Upper lobe of right lung (tissue), 1 donor: ENCODE results near the gene STX8. TPM values are rescaled to one million over a fixed set of nuclear protein-coding genes. Genes with fewer than 3 reads are reported as not detected.

Experiments used
- ATAC-seq: fragments of 200-7000 bp; cut with Tn5 transposase; one replicate; pipeline ENCODE4 v1.9.1; 2020; ENCODE audit warnings: mild to moderate bottlenecking, moderate library complexity
- DNase-seq: peaks from one replicate; pipeline ENCODE4 v3.0.0-alpha.2; 2020
- H3K27ac ChIP-seq: fragments of 200-600 bp; one replicate; pipeline ENCODE4 v1.8.0; 2022
- H3K27me3 ChIP-seq: fragments of 200-600 bp; one replicate; pipeline ENCODE4 v1.8.0; 2022; ENCODE audit warnings: mild to moderate bottlenecking
- H3K36me3 ChIP-seq: fragments of 200-600 bp; one replicate; pipeline ENCODE4 v1.8.0; 2022
- H3K4me1 ChIP-seq: fragments of 200-600 bp; one replicate; pipeline ENCODE4 v1.8.0; 2022
- H3K4me3 ChIP-seq: fragments of 200-600 bp; one replicate; pipeline ENCODE4 v1.8.0; 2022; ENCODE audit warnings: mild to moderate bottlenecking
- H3K9me3 ChIP-seq: fragments of 200-600 bp; one replicate; pipeline ENCODE4 v1.8.0; 2022
- intact Hi-C: fragments of 100-400 bp; cut with DNase I; formaldehyde crosslinking; loops from one replicate; pipeline ENCODE4 v1.11.0; 2022
- total RNA-seq: library from RNA; stranded (reverse); fragmentation: NEBNext Ultra II Directional; extraction: Animal tissue kit (Norgen Biotek cat#: 25700); gene quantifications from one replicate; pipeline ENCODE4 v1.2.1, GENCODE V29; 2021
- TF ChIP-seq, protein P1 (sequence below): fragments of 200-600 bp; IDR thresholded peaks from one replicate; pipeline ENCODE4 v1.8.0; 2022; ENCODE audit warnings: antibody characterized with exemption
- donor health status: DM: no; HTN: yes; CAD: no; lungs with severe emphysema.

Gene STX8
- total RNA-seq, 1 donor from 2014 or later, result 52.5 TPM

DNA sequence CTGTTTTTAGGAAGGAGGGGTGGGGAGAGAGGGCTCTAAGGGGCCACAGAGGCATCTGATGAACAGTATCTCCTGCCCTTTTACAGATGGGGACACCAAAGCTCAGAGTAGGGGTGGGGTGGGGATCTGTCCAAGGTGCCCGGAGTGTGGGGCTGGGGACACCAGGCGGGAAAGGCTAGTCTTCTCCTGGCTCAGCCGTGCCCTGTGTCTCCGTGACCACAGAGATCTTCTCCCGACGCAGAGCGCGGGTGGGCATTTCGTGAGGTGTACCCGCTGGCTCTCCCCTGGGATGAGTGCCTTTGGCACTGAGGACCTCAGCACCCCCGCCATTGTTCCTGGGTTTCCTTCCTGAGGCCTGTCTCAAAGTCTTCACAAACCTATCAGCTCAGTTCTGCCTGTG is 344.8 kb downstream of the STX8 start:
- intact Hi-C loops, result no loop called here
- no peak overlapping the region for H3K4me3 ChIP-seq
- ATAC-seq, result no peak
- no peaks in the 10 kb centered on the region for H3K9me3 ChIP-seq
- H3K4me1 ChIP-seq, result no peaks in the 10 kb centered on the region
- no peaks in the 10 kb centered on the region for H3K36me3 ChIP-seq
- DNase-seq, result no peak
- peaks cover 18% of the 10 kb centered on the region for H3K27me3 ChIP-seq
- H3K27ac ChIP-seq, result no peak overlapping the region
- TF ChIP-seq, protein P1, sequence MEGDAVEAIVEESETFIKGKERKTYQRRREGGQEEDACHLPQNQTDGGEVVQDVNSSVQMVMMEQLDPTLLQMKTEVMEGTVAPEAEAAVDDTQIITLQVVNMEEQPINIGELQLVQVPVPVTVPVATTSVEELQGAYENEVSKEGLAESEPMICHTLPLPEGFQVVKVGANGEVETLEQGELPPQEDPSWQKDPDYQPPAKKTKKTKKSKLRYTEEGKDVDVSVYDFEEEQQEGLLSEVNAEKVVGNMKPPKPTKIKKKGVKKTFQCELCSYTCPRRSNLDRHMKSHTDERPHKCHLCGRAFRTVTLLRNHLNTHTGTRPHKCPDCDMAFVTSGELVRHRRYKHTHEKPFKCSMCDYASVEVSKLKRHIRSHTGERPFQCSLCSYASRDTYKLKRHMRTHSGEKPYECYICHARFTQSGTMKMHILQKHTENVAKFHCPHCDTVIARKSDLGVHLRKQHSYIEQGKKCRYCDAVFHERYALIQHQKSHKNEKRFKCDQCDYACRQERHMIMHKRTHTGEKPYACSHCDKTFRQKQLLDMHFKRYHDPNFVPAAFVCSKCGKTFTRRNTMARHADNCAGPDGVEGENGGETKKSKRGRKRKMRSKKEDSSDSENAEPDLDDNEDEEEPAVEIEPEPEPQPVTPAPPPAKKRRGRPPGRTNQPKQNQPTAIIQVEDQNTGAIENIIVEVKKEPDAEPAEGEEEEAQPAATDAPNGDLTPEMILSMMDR, result no peak

DNA sequence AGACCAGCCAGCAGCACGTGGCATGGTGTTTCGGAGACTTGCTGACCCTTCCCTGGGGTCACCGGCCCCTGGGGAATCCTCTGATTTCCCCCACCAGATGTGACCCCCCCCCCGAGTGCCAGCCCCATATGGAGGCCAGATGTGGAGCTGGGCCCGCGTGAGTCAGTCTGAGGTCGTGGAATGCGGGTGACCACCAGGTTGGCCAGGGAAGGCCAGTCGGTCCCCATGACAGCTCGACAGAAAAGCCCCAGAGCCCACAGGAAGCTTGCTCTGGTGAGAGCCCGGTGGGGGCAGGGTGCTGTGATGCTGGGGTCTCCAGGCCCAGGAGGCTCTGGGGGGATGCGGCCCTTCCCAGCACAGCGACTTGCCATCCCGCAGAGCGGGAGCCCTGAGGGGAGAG is 345.3 kb downstream of the STX8 start:
- H3K4me1 ChIP-seq, result no peaks in the 10 kb centered on the region
- TF ChIP-seq, protein P1, result no peak
- DNase-seq (no peak), ATAC-seq (no peak)
- intact Hi-C loops, result no loop called here
- H3K27ac ChIP-seq, result no peak overlapping the region
- peaks cover 18% of the 10 kb centered on the region for H3K27me3 ChIP-seq
- H3K4me3 ChIP-seq, result no peak overlapping the region
- no peaks in the 10 kb centered on the region for H3K36me3 ChIP-seq
- H3K9me3 ChIP-seq, result no peaks in the 10 kb centered on the region

DNA sequence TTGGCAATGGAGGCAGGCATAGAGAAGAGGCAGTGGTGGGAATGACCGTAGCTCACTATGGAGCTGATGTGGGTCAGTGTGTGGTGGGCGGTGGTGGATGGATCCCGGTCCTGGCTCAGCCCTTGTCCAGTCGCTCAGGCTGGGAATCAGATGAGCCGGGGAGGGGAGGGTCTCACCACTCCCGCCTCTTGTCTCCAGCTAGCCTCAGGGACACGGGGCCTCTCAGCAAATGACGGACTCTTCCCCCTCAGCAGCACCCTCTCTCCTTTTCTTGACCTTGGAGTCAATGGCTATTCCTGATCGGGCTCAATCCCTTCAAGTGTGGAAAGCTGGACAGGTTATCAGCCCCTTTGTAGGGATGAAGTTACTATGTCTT is 345.8 kb downstream of the STX8 start:
- H3K4me1 ChIP-seq, result no peaks in the 10 kb centered on the region
- no peaks in the 10 kb centered on the region for H3K36me3 ChIP-seq
- H3K27ac ChIP-seq, result no peak overlapping the region
- intact Hi-C loops, result no loop called here
- TF ChIP-seq, protein P1, result no peak
- H3K9me3 ChIP-seq, result no peaks in the 10 kb centered on the region
- ATAC-seq (no peak), DNase-seq (no peak)
- no peak overlapping the region for H3K4me3 ChIP-seq
- H3K27me3 ChIP-seq, result peaks cover 18% of the 10 kb centered on the region

DNA sequence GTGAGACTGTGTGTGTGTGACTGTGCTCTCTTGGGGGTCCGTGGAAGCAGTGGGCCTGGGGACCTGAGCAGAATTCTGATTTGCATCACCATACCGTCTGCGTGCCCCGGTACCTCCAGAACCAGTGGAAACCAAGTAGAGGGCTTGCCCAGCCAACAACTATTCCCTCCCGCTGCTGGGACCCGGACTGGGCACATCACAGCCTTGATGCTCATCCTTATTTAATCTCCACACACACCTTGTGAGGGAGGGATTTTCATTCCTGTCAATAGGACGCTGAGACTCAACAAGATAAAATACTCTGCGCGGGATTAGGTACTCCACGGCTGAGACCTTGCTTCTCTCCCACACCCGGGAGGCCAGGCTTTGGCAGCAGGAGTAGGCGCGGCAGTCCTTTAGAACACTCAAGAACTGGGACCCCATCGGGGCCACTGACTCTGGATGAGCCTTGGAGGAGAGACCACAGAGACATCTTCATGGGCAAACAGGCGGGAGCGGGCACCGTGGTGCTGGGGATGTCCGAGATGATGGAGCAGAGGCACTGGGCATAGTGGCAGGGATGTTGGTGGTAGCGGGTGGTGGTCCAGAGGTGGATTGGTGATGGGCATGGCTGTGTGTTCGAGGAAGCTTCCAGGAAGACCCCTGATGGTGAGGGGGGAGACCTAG is 346.3 kb downstream of the STX8 start:
- DNase-seq (no peak), ATAC-seq (no peak)
- intact Hi-C loops, result no loop called here

DNA sequence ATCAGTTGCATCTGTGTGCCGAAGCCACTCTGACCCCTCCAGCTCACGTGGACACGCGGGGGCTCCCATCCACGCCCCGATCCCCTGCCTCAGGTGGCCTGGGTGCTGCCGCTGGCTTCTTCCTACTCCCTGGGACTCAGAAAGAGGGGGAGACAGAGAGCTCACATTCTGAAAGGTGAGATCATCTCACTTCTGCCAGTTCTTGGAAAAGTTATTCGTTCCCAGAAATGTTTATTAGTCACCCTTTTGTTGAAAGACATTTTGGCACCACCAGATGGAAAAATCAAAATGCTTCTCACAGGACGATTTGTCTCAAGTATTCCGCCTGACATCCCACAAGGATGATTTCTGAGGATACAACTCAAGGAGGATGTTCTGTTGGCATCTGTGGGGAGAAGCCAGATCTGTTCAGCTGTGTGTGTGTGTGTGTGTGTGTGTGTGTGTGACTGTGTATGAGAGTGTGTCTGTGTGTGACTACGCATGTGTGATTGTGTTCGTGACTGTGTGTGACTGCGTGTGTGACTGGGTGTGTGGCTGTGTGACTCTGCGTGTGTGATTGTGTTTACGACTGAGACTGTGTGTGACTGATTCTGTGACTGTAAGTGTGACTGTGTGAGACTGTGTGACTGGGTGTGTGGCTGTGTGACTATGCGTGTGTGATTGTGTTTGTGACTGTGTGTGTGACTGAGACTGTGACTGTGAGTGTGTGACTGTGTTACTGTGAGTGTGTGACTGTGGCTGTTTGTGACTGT is 347.0 kb downstream of the STX8 start:
- no peak overlapping the region for H3K4me3 ChIP-seq
- ATAC-seq, result no peak

More for the DNA sequence above, 346.3 kb downstream of the STX8 start:
- Histone ChIP-seq H3K4me1 (no peaks in the 10 kb centered on the region), H3K4me3 (no peak overlapping the region), H3K27me3 (peaks cover 18% of the 10 kb centered on the region), H3K27ac (no peak overlapping the region), H3K36me3 (no peaks in the 10 kb centered on the region), H3K9me3 (no peaks in the 10 kb centered on the region)
- TF ChIP-seq, protein P1, result no peak

More for the DNA sequence above, 347.0 kb downstream of the STX8 start:
- TF ChIP-seq, protein P1, result no peak
- H3K9me3 ChIP-seq, result no peaks in the 10 kb centered on the region
- H3K36me3 ChIP-seq, result no peaks in the 10 kb centered on the region
- H3K4me1 ChIP-seq, result no peaks in the 10 kb centered on the region
- intact Hi-C loops, result no loop called here
- H3K27ac ChIP-seq, result no peak overlapping the region
- H3K27me3 ChIP-seq, result peaks cover 18% of the 10 kb centered on the region
- DNase-seq, result no peak
